HG02884 (cell line): ENCODE data around the gene CACNB3.
"Not testable (repeated sequence)": the region's sequence is repeated elsewhere in the genome, so short reads cannot be mapped to it uniquely, and the experiment has no call there.

Experiments used
- ATAC-seq: cut with Tn5 transposase; IDR thresholded peaks from one replicate; pipeline ENCODE4 v1.9.1; 2021; ENCODE audit warnings: mild to moderate bottlenecking, moderate library complexity; ENCODE audit not compliant: unreplicated experiment

The CACNB3 gene

GRCh38 chr12:48852734-48853688 lies 34.7 kb downstream of the CACNB3 start:
- ATAC-seq: no peak

- ATAC-seq: no peak
Measured at GRCh38 chr12:48854488-48854887, 36.2 kb downstream of the CACNB3 start.

GRCh38 chr12:48854932-48855331 lies 36.6 kb downstream of the CACNB3 start:
- ATAC-seq: not testable (repeated sequence)

- ATAC-seq: no peak
Measured at GRCh38 chr12:48856379-48856778, 38.1 kb downstream of the CACNB3 start.

- ATAC-seq: no peak
Measured at GRCh38 chr12:48857278-48857994, 39.1 kb downstream of the CACNB3 start.

- ATAC-seq: no peak
Measured at GRCh38 chr12:48858043-48858442, 39.7 kb downstream of the CACNB3 start.

- ATAC-seq: no peak
Measured at GRCh38 chr12:48859607-48860006, 41.3 kb downstream of the CACNB3 start.

- ATAC-seq: not testable (repeated sequence)
Measured at GRCh38 chr12:48860236-48860635, 41.9 kb downstream of the CACNB3 start.

GRCh38 chr12:48861111-48861510 lies 42.8 kb downstream of the CACNB3 start:
- ATAC-seq: no peak

- ATAC-seq: no peak
Measured at GRCh38 chr12:48862760-48863159, 44.5 kb downstream of the CACNB3 start.

- ATAC-seq: no peak
Measured at GRCh38 chr12:48863291-48863690, 45.0 kb downstream of the CACNB3 start.

- ATAC-seq: peak; percentile 95
Measured at GRCh38 chr12:48865281-48866051, 47.2 kb downstream of the CACNB3 start, which contains the start of gene RND1. Gene RND1, minus strand, starts transcription at chr12:48865870. Its CDS starts 103 bp downstream, at chr12:48865767.

- ATAC-seq: no peak
Measured at GRCh38 chr12:48866052-48866711, 47.9 kb downstream of the CACNB3 start.

GRCh38 chr12:48868451-48868850 lies 50.2 kb downstream of the CACNB3 start:
- no peak for ATAC-seq

- ATAC-seq: no peak
Measured at GRCh38 chr12:48869191-48869590, 50.9 kb downstream of the CACNB3 start.

- no peak for ATAC-seq
Measured at GRCh38 chr12:48873096-48873495, 54.8 kb downstream of the CACNB3 start.

- ATAC-seq: not testable (repeated sequence)
Measured at GRCh38 chr12:48873534-48873933, 55.2 kb downstream of the CACNB3 start.

GRCh38 chr12:48875944-48876515 lies 57.7 kb downstream of the CACNB3 start:
- ATAC-seq: no peak
